ENCODE measurements around the gene SPG11. TPM values are rescaled to one million over a fixed set of nuclear protein-coding genes. Genes with fewer than 3 reads are reported as not detected.
"Not testable (repeated sequence)": the region's sequence is repeated elsewhere in the genome, so short reads cannot be mapped to it uniquely, and the experiment has no call there.

The SPG11 gene
- total RNA-seq, 1 donor from 2014 or later = 67.3 TPM

DNA sequence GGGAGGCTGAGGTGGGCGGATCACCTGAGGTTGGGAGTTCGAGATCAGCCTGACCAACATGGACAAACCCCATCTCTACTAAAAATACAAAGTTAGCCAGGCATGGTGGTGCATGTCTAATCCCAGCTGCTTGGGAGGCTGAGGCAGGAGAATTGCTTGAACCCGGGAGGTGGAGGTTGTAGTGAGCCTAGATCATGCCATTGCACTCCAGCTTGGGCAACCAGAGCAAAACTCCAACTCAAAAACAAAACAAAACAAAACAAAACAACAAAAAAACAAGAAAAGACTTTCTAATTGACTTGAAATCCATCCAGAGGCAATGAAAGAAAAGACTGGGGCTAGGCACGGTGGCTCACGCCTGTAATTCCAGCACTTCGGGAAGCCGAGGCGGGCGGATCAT, 114.3 kb downstream of the SPG11 start:
- H3K9me3 ChIP-seq (ENCODE audit: control insufficient read depth in 3 of 3, low read length in 3 of 3); H3K4me1 ChIP-seq (ENCODE audit: control insufficient read depth in 3 of 3, insufficient read depth in 3 of 3, low read length in 3 of 3); H3K9ac ChIP-seq (ENCODE audit: low read depth in 1 of 3, low read length in 3 of 3); H3K27ac ChIP-seq (ENCODE audit: low read depth, low read length); H3K27me3 ChIP-seq (ENCODE audit: control insufficient read depth in 3 of 3, insufficient read depth in 3 of 3, low read length in 3 of 3); H3K4me3 ChIP-seq (ENCODE audit: low read length in 3 of 3): not testable (repeated sequence)
- H3K36me3 ChIP-seq (ENCODE audit: control insufficient read depth in 3 of 3, insufficient read depth in 3 of 3, low read length in 3 of 3) = peaks cover 3 to 17% (median 10%) of the 10 kb centered on the region in 3 donors

DNA sequence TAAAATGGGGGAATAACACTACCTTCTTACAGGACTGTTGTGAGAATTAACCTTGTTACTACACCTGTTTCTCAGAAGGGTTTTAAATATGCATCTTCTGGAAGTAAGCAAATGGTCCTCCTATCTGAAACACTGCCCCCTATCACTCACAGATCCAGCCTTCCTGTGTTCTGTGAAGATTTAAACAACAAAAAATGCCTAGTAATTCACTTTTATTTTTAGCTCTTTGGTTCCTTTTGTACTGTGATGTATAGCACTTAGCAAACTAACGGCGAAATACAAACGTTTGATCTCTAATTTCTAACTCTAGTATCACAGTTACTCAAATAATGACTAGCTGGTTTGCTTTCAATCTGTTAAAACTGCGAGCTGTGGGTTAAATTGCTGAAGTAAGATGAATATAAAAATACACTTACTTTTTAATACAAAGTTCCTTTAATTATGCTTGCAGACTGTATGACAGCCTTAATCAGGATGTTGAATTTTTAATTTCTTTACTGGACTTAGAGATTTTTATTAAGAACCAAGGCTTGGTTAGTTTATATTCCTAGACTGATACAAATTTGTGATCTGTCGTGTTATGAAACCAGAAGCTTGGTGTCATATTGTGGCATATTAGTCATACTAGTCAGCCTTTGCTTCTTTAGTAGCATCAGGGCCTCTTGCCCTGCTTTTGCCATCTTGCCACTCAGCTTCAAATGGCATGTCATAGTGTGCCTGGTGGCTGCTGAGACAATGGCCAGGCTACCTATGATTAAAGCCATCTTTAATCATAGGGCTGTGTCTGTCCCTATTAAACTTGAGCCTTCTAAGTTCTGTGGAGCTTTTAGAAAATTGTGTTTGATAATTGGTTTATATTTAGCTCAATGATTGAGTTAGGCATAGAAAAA, 117.3 kb downstream of the SPG11 start:
- no peaks in the 10 kb centered on the region for H3K27me3 ChIP-seq (ENCODE audit: control insufficient read depth in 3 of 3, insufficient read depth in 3 of 3, low read length in 3 of 3)

DNA sequence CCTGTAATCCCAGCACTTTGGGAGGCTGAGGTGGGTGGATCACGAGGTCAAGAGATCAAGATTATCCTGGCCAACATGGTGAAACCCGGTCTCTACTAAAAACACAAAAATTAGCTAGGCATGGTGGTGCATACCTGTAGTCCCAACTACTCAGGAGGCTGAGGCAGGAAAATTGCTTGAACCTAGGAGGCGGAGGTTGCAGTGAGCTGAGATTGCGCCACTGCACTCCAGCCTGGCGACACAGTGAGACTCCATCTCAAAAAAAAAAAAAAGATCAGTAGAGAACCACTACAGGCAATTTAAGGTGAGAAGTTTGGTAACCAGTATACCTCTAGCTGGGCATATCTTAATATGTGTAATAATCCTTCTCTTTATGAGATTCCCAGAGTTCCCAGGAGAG, 118.7 kb downstream of the SPG11 start:
- not testable (repeated sequence) for H3K27me3 ChIP-seq (ENCODE audit: control insufficient read depth in 3 of 3, insufficient read depth in 3 of 3, low read length in 3 of 3); H3K36me3 ChIP-seq (ENCODE audit: control insufficient read depth in 3 of 3, insufficient read depth in 3 of 3, low read length in 3 of 3); H3K9ac ChIP-seq (ENCODE audit: low read depth in 1 of 3, low read length in 3 of 3); H3K4me3 ChIP-seq (ENCODE audit: low read length in 3 of 3); H3K9me3 ChIP-seq (ENCODE audit: control insufficient read depth in 3 of 3, low read length in 3 of 3); H3K27ac ChIP-seq (ENCODE audit: low read depth, low read length)
- peaks cover 10 to 24% (median 14%) of the 10 kb centered on the region in 3 donors for H3K4me1 ChIP-seq (ENCODE audit: control insufficient read depth in 3 of 3, insufficient read depth in 3 of 3, low read length in 3 of 3)

More for the DNA sequence above, 117.3 kb downstream of the SPG11 start:
- Histone ChIP-seq H3K27ac (ENCODE audit: low read depth, low read length) (peak overlapping the region; percentile 2), H3K36me3 (ENCODE audit: control insufficient read depth in 3 of 3, insufficient read depth in 3 of 3, low read length in 3 of 3) (peaks cover 0 to 5% (median 0%) of the 10 kb centered on the region in 3 donors), H3K9me3 (ENCODE audit: control insufficient read depth in 3 of 3, low read length in 3 of 3) (no peaks in the 10 kb centered on the region), H3K4me3 (ENCODE audit: low read length in 3 of 3) (no peak overlapping the region), H3K4me1 (ENCODE audit: control insufficient read depth in 3 of 3, insufficient read depth in 3 of 3, low read length in 3 of 3) (peaks cover 9 to 20% (median 14%) of the 10 kb centered on the region in 3 donors), H3K9ac (ENCODE audit: low read depth in 1 of 3, low read length in 3 of 3) (peak overlapping the region in 1 of 3 donors; percentile 7)

DNA sequence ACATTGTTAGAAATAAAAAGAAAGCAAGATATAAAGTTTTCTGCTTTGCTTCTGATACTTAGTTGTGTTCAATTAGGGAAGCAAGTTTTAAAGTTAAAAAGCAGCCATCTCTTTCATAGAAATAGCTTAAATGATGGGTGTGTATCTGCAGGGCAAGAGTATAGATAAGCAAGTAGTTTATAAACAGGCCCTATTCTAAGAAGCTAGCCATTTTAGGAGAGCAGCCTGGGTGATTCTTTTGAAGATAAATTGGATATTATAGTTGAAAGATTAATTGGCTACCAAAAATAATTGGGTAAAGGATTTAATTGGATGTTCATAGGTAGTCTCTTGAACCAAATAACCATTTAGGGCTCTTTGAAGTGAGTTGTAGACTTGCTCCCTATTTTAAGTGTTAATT, 120.9 kb downstream of the SPG11 start:
- Histone ChIP-seq H3K27ac (ENCODE audit: low read depth, low read length) (peak overlapping the region; percentile 72), H3K9me3 (ENCODE audit: control insufficient read depth in 3 of 3, low read length in 3 of 3) (no peaks in the 10 kb centered on the region), H3K4me3 (ENCODE audit: low read length in 3 of 3) (peak overlapping the region in 1 of 3 donors; percentile 26)

DNA sequence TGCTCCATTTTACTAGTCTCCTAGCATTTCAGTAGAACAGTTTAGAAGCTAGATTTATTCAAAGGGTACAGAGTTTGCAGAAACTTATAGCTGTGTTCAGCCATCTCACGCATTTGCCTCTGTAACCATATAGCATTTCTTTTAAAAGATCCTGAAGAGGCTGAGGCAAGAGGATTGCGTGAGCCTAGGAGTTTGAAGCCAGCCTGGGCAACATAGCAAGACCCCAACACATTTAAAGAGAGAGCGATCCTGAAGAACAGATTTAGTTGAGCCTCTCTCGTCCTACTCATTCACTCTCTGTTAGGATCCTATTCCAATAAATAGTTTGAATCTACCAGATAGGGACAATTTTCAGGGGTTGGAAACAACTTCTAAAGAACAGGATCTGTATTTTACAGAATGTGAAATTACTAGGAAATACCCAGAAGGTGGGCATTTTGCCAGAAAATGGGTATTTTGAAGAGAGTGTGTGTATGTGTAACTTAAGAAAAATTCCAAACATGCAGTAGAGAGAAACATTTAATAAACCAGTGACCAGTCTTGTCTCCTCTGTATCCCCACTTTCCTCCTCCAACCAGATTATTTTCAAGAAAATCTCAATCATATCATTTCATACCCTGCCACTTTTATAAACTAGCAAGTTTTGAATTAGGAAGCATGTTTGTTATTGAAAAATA, 122.0 kb downstream of the SPG11 start:
- Histone ChIP-seq H3K9ac (ENCODE audit: low read depth in 1 of 3, low read length in 3 of 3) (peak overlapping the region in 1 of 3 donors; percentile 42), H3K27ac (ENCODE audit: low read depth, low read length) (peak overlapping the region; percentile 72), H3K4me3 (ENCODE audit: low read length in 3 of 3) (no peak overlapping the region), H3K36me3 (ENCODE audit: control insufficient read depth in 3 of 3, insufficient read depth in 3 of 3, low read length in 3 of 3) (peaks cover 0 to 8% (median 0%) of the 10 kb centered on the region in 3 donors), H3K4me1 (ENCODE audit: control insufficient read depth in 3 of 3, insufficient read depth in 3 of 3, low read length in 3 of 3) (peaks cover 14 to 37% (median 22%) of the 10 kb centered on the region in 3 donors), H3K9me3 (ENCODE audit: control insufficient read depth in 3 of 3, low read length in 3 of 3) (no peaks in the 10 kb centered on the region), H3K27me3 (ENCODE audit: control insufficient read depth in 3 of 3, insufficient read depth in 3 of 3, low read length in 3 of 3) (no peaks in the 10 kb centered on the region)

More for the DNA sequence above, 120.9 kb downstream of the SPG11 start:
- Histone ChIP-seq H3K9ac (ENCODE audit: low read depth in 1 of 3, low read length in 3 of 3) (peak overlapping the region in 2 of 3 donors; percentile 18 to 42), H3K36me3 (ENCODE audit: control insufficient read depth in 3 of 3, insufficient read depth in 3 of 3, low read length in 3 of 3) (peaks cover 0 to 8% (median 0%) of the 10 kb centered on the region in 3 donors), H3K4me1 (ENCODE audit: control insufficient read depth in 3 of 3, insufficient read depth in 3 of 3, low read length in 3 of 3) (peaks cover 18 to 35% (median 22%) of the 10 kb centered on the region in 3 donors), H3K27me3 (ENCODE audit: control insufficient read depth in 3 of 3, insufficient read depth in 3 of 3, low read length in 3 of 3) (no peaks in the 10 kb centered on the region)

DNA sequence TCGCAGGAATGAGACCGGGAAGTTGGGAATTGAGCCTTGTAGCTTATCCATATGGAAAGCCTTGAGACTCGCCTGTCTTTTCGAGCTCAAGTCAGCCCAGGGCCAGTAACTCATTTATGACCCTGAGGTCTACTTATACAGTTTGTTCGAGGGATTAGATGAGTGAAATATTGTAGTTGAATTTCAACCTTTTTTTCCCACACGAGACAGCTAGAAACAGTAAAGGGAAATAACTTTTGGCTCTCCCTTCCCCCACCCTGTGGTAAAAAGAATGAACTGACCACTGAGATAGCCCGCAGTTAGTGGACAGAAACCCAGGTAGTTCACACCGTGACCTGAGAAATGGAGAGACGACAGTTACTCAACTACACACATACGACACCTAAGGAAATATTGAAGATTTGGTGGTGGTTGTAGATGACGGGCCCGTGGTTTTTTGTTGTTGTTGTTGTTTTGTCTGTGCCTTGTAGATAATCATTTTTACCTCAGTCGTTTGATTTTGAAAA, 125.7 kb downstream of the SPG11 start:
- H3K36me3 ChIP-seq (ENCODE audit: control insufficient read depth in 3 of 3, insufficient read depth in 3 of 3, low read length in 3 of 3) = peaks cover 0 to 11% (median 4%) of the 10 kb centered on the region in 3 donors
- H3K27me3 ChIP-seq (ENCODE audit: control insufficient read depth in 3 of 3, insufficient read depth in 3 of 3, low read length in 3 of 3) = no peaks in the 10 kb centered on the region
- peak overlapping the region; percentile 99 for H3K27ac ChIP-seq (ENCODE audit: low read depth, low read length)
- H3K9me3 ChIP-seq (ENCODE audit: control insufficient read depth in 3 of 3, low read length in 3 of 3) = no peaks in the 10 kb centered on the region
- H3K4me3 ChIP-seq (ENCODE audit: low read length in 3 of 3) = peak overlapping the region; percentile 90 to 93 (median 90)
- H3K4me1 ChIP-seq (ENCODE audit: control insufficient read depth in 3 of 3, insufficient read depth in 3 of 3, low read length in 3 of 3) = peaks cover 15 to 42% (median 23%) of the 10 kb centered on the region in 3 donors
- peak overlapping the region; percentile 91 to 97 (median 96) for H3K9ac ChIP-seq (ENCODE audit: low read depth in 1 of 3, low read length in 3 of 3)

DNA sequence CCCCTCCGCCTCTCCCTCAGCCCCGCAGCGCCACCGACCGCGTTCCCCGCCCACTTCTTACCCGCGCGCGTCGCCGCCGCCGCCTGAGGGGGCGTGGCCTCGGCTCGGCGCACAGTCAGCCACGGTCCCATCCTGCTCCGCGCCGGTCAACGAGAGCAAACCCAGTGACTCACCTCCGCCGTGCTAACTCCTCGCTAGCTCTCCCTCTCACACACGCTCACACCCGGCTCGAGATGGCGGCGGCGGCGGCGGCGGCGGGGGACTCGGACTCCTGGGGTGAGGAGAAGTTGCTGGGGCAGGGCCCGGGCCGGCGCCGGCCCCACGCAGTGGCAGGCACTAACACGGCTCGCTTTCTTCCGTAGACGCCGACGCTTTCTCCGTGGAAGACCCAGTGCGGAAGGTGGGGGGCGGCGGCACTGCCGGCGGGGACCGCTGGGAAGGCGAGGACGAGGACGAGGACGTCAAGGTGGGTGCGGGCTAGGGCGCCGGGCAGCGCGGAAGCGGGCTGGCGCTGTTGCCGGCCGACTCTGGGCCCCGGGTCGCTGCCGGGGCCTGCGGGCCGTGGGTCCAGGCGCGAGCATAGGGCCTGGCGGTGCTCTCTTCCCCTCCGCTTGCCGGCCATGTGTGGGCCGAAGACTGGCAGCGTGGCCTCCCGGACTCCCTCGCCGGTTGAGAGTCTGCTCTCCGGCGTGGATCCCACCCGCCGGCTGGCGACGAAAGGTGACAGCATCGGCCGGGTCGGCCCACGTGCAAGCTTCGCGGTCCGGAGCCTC, 126.3 kb downstream of the SPG11 start, which contains the start of gene EIF3J:
Gene EIF3J, plus strand, starts transcription at position 186 of the 773 bp plus-strand sequence. Its CDS starts 48 bp downstream, at position 234.
- Histone ChIP-seq H3K9me3 (ENCODE audit: control insufficient read depth in 3 of 3, low read length in 3 of 3) (no peaks in the 10 kb centered on the region), H3K27ac (ENCODE audit: low read depth, low read length) (peak within 1 kb of the TSS; percentile 99), H3K36me3 (ENCODE audit: control insufficient read depth in 3 of 3, insufficient read depth in 3 of 3, low read length in 3 of 3) (peaks cover 0 to 11% (median 4%) of the 10 kb centered on the region in 3 donors), H3K4me1 (ENCODE audit: control insufficient read depth in 3 of 3, insufficient read depth in 3 of 3, low read length in 3 of 3) (peaks cover 14 to 41% (median 23%) of the 10 kb centered on the region in 3 donors), H3K9ac (ENCODE audit: low read depth in 1 of 3, low read length in 3 of 3) (peak within 1 kb of the TSS; percentile 91 to 97 (median 96)), H3K4me3 (ENCODE audit: low read length in 3 of 3) (peak within 1 kb of the TSS; percentile 93 to 95 (median 93)), H3K27me3 (ENCODE audit: control insufficient read depth in 3 of 3, insufficient read depth in 3 of 3, low read length in 3 of 3) (no peaks in the 10 kb centered on the region)

DNA sequence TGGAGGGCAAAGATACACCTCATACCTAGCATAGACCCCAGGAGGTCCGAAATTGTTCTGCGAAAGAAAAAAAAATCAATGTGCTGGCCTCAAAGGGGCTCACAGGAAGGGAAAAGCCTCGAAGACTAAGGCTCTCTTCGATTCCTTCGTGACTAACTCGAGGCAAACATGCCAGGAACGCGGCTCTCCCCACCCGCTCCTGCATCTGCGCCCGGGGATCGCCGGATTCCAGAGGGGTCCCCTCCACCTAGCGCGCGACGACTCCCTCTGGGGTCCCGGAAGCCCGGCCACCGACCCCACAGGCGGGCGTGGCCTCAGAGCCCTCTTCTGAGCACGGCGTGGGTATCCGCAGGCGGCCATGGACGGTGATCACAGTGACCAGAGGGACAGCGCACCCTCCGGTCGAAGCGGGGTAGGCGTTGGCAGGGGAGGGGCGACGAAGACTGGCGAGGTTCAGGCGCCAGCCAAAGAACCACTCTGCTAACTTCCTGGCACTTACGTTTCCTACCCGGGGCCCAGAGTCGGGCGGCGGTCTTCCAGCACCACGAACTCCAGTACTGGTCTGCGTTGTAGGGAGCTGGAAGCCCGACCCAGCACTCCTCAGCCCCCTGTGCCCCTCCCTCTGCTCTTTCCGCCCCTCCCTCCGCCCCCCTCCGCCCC, 127.0 kb downstream of the SPG11 start:
- peak overlapping the region; percentile 94 for H3K27ac ChIP-seq (ENCODE audit: low read depth, low read length)
- H3K9me3 ChIP-seq (ENCODE audit: control insufficient read depth in 3 of 3, low read length in 3 of 3) = no peaks in the 10 kb centered on the region
- H3K4me3 ChIP-seq (ENCODE audit: low read length in 3 of 3) = peak overlapping the region; percentile 85 to 95 (median 93)
- H3K27me3 ChIP-seq (ENCODE audit: control insufficient read depth in 3 of 3, insufficient read depth in 3 of 3, low read length in 3 of 3) = no peaks in the 10 kb centered on the region
- peak overlapping the region; percentile 85 to 95 (median 91) for H3K9ac ChIP-seq (ENCODE audit: low read depth in 1 of 3, low read length in 3 of 3)
- H3K36me3 ChIP-seq (ENCODE audit: control insufficient read depth in 3 of 3, insufficient read depth in 3 of 3, low read length in 3 of 3) = peaks cover 0 to 11% (median 4%) of the 10 kb centered on the region in 3 donors
- peaks cover 14 to 35% (median 23%) of the 10 kb centered on the region in 3 donors for H3K4me1 ChIP-seq (ENCODE audit: control insufficient read depth in 3 of 3, insufficient read depth in 3 of 3, low read length in 3 of 3)
